KMS-11 (cell line): ENCODE results near the gene AHCY.
"Not testable (repeated sequence)": the region's sequence is repeated elsewhere in the genome, so short reads cannot be mapped to it uniquely, and the experiment has no call there.

ENCODE experiments used
- H2AFZ ChIP-seq: fragments of 200-600 bp; sonication (generic); 2 replicates; pipeline ENCODE4 v1.6.1; 2016; ENCODE audit warnings: antibody characterized with exemption, mixed run types, low read depth
- H3K27ac ChIP-seq: fragments of 200-600 bp; sonication (generic); 2 replicates; pipeline ENCODE4 v1.6.1; 2016; ENCODE audit warnings: mild to moderate bottlenecking, mixed run types
- H3K27me3 ChIP-seq: fragments of 200-600 bp; sonication (generic); 2 replicates; pipeline ENCODE4 v1.6.1; 2017; ENCODE audit warnings: mild to moderate bottlenecking, low read depth, mixed run types, moderate library complexity; ENCODE audit not compliant: insufficient read depth
- H3K36me3 ChIP-seq: fragments of 200-600 bp; sonication (generic); 2 replicates; pipeline ENCODE4 v1.6.1; 2017; ENCODE audit warnings: mild to moderate bottlenecking, mixed run types; ENCODE audit not compliant: insufficient read depth
- H3K4me1 ChIP-seq: fragments of 200-600 bp; sonication (generic); 2 replicates; pipeline ENCODE4 v1.6.1; 2016; ENCODE audit warnings: mild to moderate bottlenecking, low read depth, mixed run types; ENCODE audit not compliant: poor library complexity, severe bottlenecking
- H3K4me2 ChIP-seq: fragments of 200-600 bp; sonication (generic); 2 replicates; pipeline ENCODE4 v1.7.0; 2016; ENCODE audit warnings: mild to moderate bottlenecking, mixed run types
- H3K4me3 ChIP-seq: fragments of 200-600 bp; sonication (generic); IDR thresholded peaks from 2 replicates; pipeline ENCODE4 v1.6.1; 2017; ENCODE audit warnings: low read depth, low read length, mixed read lengths; ENCODE audit not compliant: insufficient read depth
- H3K79me2 ChIP-seq: fragments of 200-600 bp; sonication (generic); 2 replicates; pipeline ENCODE4 v1.6.1; 2016; ENCODE audit warnings: low read depth, mixed run types; ENCODE audit not compliant: insufficient read depth
- H3K9ac ChIP-seq: fragments of 200-600 bp; sonication (generic); 2 replicates; pipeline ENCODE4 v1.6.1; 2016; ENCODE audit warnings: mild to moderate bottlenecking, mixed run types
- H4K20me1 ChIP-seq: fragments of 200-600 bp; sonication (generic); 2 replicates; pipeline ENCODE4 v1.6.1; 2016; ENCODE audit warnings: mild to moderate bottlenecking, mixed run types; ENCODE audit not compliant: insufficient read depth
- CTCF ChIP-seq: fragments of 200-600 bp; sonication (generic); conservative IDR thresholded peaks from 2 replicates; pipeline ENCODE4 v1.6.1; 2017; ENCODE audit warnings: low read depth, mild to moderate bottlenecking, antibody characterized with exemption, low read length, moderate library complexity, mixed read lengths

Gene AHCY

GRCh38 chr20:34345402-34345736 is 42.2 kb upstream of the AHCY start:
- Histone ChIP-seq H2AFZ (no peak overlapping the region), H3K36me3 (no peaks in the 10 kb centered on the region), H3K27me3 (no peaks in the 10 kb centered on the region), H3K27ac (no peak overlapping the region), H3K4me2 (no peak overlapping the region), H4K20me1 (no peaks in the 10 kb centered on the region), H3K9ac (no peak overlapping the region), H3K4me1 (no peaks in the 10 kb centered on the region), H3K4me3 (no peak overlapping the region), H3K79me2 (no peaks in the 10 kb centered on the region)
- TF ChIP-seq CTCF, result no peak

GRCh38 chr20:34344238-34344637 is 41.1 kb upstream of the AHCY start:
- no peaks in the 10 kb centered on the region for H3K79me2 ChIP-seq
- H3K4me3 ChIP-seq, result no peak overlapping the region
- TF ChIP-seq CTCF, result no peak
- H4K20me1 ChIP-seq, result no peaks in the 10 kb centered on the region
- no peaks in the 10 kb centered on the region for H3K36me3 ChIP-seq
- no peak overlapping the region for H3K4me2 ChIP-seq
- H3K27me3 ChIP-seq, result no peaks in the 10 kb centered on the region
- no peak overlapping the region for H3K9ac ChIP-seq
- no peak overlapping the region for H3K27ac ChIP-seq
- no peaks in the 10 kb centered on the region for H3K4me1 ChIP-seq
- no peak overlapping the region for H2AFZ ChIP-seq

- no peaks in the 10 kb centered on the region for H3K36me3 ChIP-seq
- no peak overlapping the region for H2AFZ ChIP-seq
- no peak overlapping the region for H3K4me2 ChIP-seq
- no peak overlapping the region for H3K9ac ChIP-seq
- no peak for TF ChIP-seq CTCF
- H4K20me1 ChIP-seq, result no peaks in the 10 kb centered on the region
- H3K27me3 ChIP-seq, result no peaks in the 10 kb centered on the region
- no peak overlapping the region for H3K4me3 ChIP-seq
- no peaks in the 10 kb centered on the region for H3K79me2 ChIP-seq
- no peak overlapping the region for H3K27ac ChIP-seq
- H3K4me1 ChIP-seq, result no peaks in the 10 kb centered on the region
Observed at GRCh38 chr20:34343458-34344211, 40.5 kb upstream of the AHCY start.

- not testable (repeated sequence) for H3K27me3 ChIP-seq, H3K9ac ChIP-seq, H3K4me1 ChIP-seq, H2AFZ ChIP-seq, H4K20me1 ChIP-seq, H3K79me2 ChIP-seq, H3K27ac ChIP-seq, H3K4me3 ChIP-seq, H3K4me2 ChIP-seq, H3K36me3 ChIP-seq
Observed at GRCh38 chr20:34341199-34341598, 38.0 kb upstream of the AHCY start.

- H4K20me1 ChIP-seq, H3K4me3 ChIP-seq, H2AFZ ChIP-seq, H3K4me2 ChIP-seq, H3K4me1 ChIP-seq, H3K27ac ChIP-seq, H3K9ac ChIP-seq, H3K27me3 ChIP-seq, H3K36me3 ChIP-seq, H3K79me2 ChIP-seq: not testable (repeated sequence)
Observed at GRCh38 chr20:34340726-34341125, 37.6 kb upstream of the AHCY start.
